ENCODE results near the gene HBD. TPM values are rescaled to one million over a fixed set of nuclear protein-coding genes. Genes with fewer than 3 reads are reported as not detected.
"Not testable (repeated sequence)": the region's sequence is repeated elsewhere in the genome, so short reads cannot be mapped to it uniquely, and the experiment has no call there.

HBD gene
- total and polyA plus RNA-seq, 2 donors (not counting 1 experiment from before 2014, with no cell fraction given), result not detected

- Histone ChIP-seq H3K27me3 (replicated peaks in 1 of 4; ENCODE audit: control extremely low read depth in 1 of 4, control insufficient read depth in 3 of 4, insufficient read depth in 4 of 4, low read length in 3 of 4) (no peaks in the 10 kb centered on the region), H2AFZ (ENCODE audit: insufficient read depth, low read depth, low read length, poor library complexity, severe bottlenecking) (no peak overlapping the region), H3K4me3 (ENCODE audit: control extremely low read depth in 1 of 5, extremely low read depth in 1 of 5, insufficient read depth in 1 of 5, low read depth in 2 of 5, low read length in 4 of 5) (no peak overlapping the region), H4K20me1 (ENCODE audit: control insufficient read depth, insufficient read depth, low read length, poor library complexity, severe bottlenecking) (no peaks in the 10 kb centered on the region), H3K4me2 (replicated peaks; ENCODE audit: low read depth, low read length, poor library complexity, severe bottlenecking) (no peak overlapping the region), H3K27ac (ENCODE audit: low read length in 2 of 2) (no peak overlapping the region), H3K36me3 (replicated peaks in 1 of 2; ENCODE audit: control extremely low read depth in 1 of 2, control insufficient read depth in 1 of 2, extremely low read depth in 1 of 2, insufficient read depth in 2 of 2, low read length in 1 of 2) (no peaks in the 10 kb centered on the region), H3K9me3 (ENCODE audit: control extremely low read depth in 1 of 3, control insufficient read depth in 2 of 3, insufficient read depth in 1 of 3, low read length in 2 of 3) (peaks cover 0 to 5% (median 0%) of the 10 kb centered on the region in 3 donors), H3K4me1 (ENCODE audit: control insufficient read depth in 2 of 2, insufficient read depth in 2 of 2, low read length in 2 of 2) (no peaks in the 10 kb centered on the region), H3K79me2 (ENCODE audit: control insufficient read depth, insufficient read depth, low read length) (no peaks in the 10 kb centered on the region), H3K9ac (ENCODE audit: low read length) (no peak overlapping the region)
- ATAC-seq (ENCODE audit: low read depth), result no peak
- ChIA-PET CTCF (no interaction called here), POLR2A (no interaction called here)
- peaks cover 16% of the 10 kb centered on the region for H3K27me3 Mint-ChIP-seq
- no peaks in the 10 kb centered on the region for H3K4me1 Mint-ChIP-seq
- no peak for DNase-seq
- H3K4me3 Mint-ChIP-seq, result no peak overlapping the region
- intact Hi-C loops (cut with micrococcal nuclease), result no loop called here
- no peak for TF ChIP-seq EZH2 (IDR thresholded peaks at IDR 0.05; ENCODE audit: borderline replicate concordance, insufficient read depth, low read depth, low read length, poor library complexity, severe bottlenecking)
- TF ChIP-seq CTCF (IDR thresholded peaks at IDR 0.05), result no peak
- no peak overlapping the region for H3K27ac Mint-ChIP-seq
- 91% methylated on average over 6 of the region's 7 CpGs for WGBS (ENCODE audit: insufficient coverage)
- H3K9me3 Mint-ChIP-seq (ENCODE audit: insufficient read depth), result peaks cover 12% of the 10 kb centered on the region
Observed at GRCh38 chr11:5258543-5259262, 24.4 kb upstream of the HBD start.

GRCh38 chr11:5257296-5257695, 23.0 kb upstream of the HBD start:
- H3K4me3 ChIP-seq (ENCODE audit: control extremely low read depth in 1 of 5, extremely low read depth in 1 of 5, insufficient read depth in 1 of 5, low read depth in 2 of 5, low read length in 4 of 5), result no peak overlapping the region
- H3K79me2 ChIP-seq (ENCODE audit: control insufficient read depth, insufficient read depth, low read length), result no peaks in the 10 kb centered on the region
- no peak for DNase-seq
- H3K4me3 Mint-ChIP-seq, result no peak overlapping the region
- TF ChIP-seq EZH2 (IDR thresholded peaks at IDR 0.05; ENCODE audit: borderline replicate concordance, insufficient read depth, low read depth, low read length, poor library complexity, severe bottlenecking) (no peak), CTCF (IDR thresholded peaks at IDR 0.05) (no peak)
- H3K27ac ChIP-seq (ENCODE audit: low read length in 2 of 2), result no peak overlapping the region
- H3K4me1 ChIP-seq (ENCODE audit: control insufficient read depth in 2 of 2, insufficient read depth in 2 of 2, low read length in 2 of 2), result no peaks in the 10 kb centered on the region
- ATAC-seq (ENCODE audit: low read depth), result no peak
- H3K4me2 ChIP-seq (replicated peaks; ENCODE audit: low read depth, low read length, poor library complexity, severe bottlenecking), result no peak overlapping the region
- 83% methylated on average over 1 of the region's 2 CpGs for WGBS (ENCODE audit: insufficient coverage)
- no peaks in the 10 kb centered on the region for H3K36me3 ChIP-seq (replicated peaks in 1 of 2; ENCODE audit: control extremely low read depth in 1 of 2, control insufficient read depth in 1 of 2, extremely low read depth in 1 of 2, insufficient read depth in 2 of 2, low read length in 1 of 2)
- ChIA-PET CTCF (no interaction called here), POLR2A (no interaction called here)
- intact Hi-C loops (cut with micrococcal nuclease), result no loop called here
- no peak overlapping the region for H3K9ac ChIP-seq (ENCODE audit: low read length)
- peaks cover 20% of the 10 kb centered on the region for H3K27me3 Mint-ChIP-seq
- no peaks in the 10 kb centered on the region for H3K4me1 Mint-ChIP-seq
- no peaks in the 10 kb centered on the region for H4K20me1 ChIP-seq (ENCODE audit: control insufficient read depth, insufficient read depth, low read length, poor library complexity, severe bottlenecking)
- H3K27me3 ChIP-seq (replicated peaks in 1 of 4; ENCODE audit: control extremely low read depth in 1 of 4, control insufficient read depth in 3 of 4, insufficient read depth in 4 of 4, low read length in 3 of 4), result no peaks in the 10 kb centered on the region
- no peak overlapping the region for H2AFZ ChIP-seq (ENCODE audit: insufficient read depth, low read depth, low read length, poor library complexity, severe bottlenecking)
- H3K9me3 Mint-ChIP-seq (ENCODE audit: insufficient read depth), result peaks cover 12% of the 10 kb centered on the region
- H3K27ac Mint-ChIP-seq, result no peak overlapping the region
- peaks cover 0 to 5% (median 0%) of the 10 kb centered on the region in 3 donors for H3K9me3 ChIP-seq (ENCODE audit: control extremely low read depth in 1 of 3, control insufficient read depth in 2 of 3, insufficient read depth in 1 of 3, low read length in 2 of 3)

GRCh38 chr11:5254646-5255413, 20.5 kb upstream of the HBD start, which contains the start of gene HBG2:
Gene HBG2, minus strand, starts transcription at chr11:5254781. Its CDS starts 53 bp downstream, at chr11:5254728.
- WGBS (ENCODE audit: insufficient coverage), result no CpG with 5 or more reads among the region's 9 CpGs
- H3K4me3 ChIP-seq (ENCODE audit: control extremely low read depth in 1 of 5, extremely low read depth in 1 of 5, insufficient read depth in 1 of 5, low read depth in 2 of 5, low read length in 4 of 5); intact Hi-C loops (cut with micrococcal nuclease); H3K36me3 ChIP-seq (replicated peaks in 1 of 2; ENCODE audit: control extremely low read depth in 1 of 2, control insufficient read depth in 1 of 2, extremely low read depth in 1 of 2, insufficient read depth in 2 of 2, low read length in 1 of 2); H3K9ac ChIP-seq (ENCODE audit: low read length); H3K27ac Mint-ChIP-seq; H4K20me1 ChIP-seq (ENCODE audit: control insufficient read depth, insufficient read depth, low read length, poor library complexity, severe bottlenecking); H3K4me1 Mint-ChIP-seq; H3K9me3 Mint-ChIP-seq (ENCODE audit: insufficient read depth); ATAC-seq (ENCODE audit: low read depth); H3K27me3 ChIP-seq (replicated peaks in 1 of 4; ENCODE audit: control extremely low read depth in 1 of 4, control insufficient read depth in 3 of 4, insufficient read depth in 4 of 4, low read length in 3 of 4); H3K27ac ChIP-seq (ENCODE audit: low read length in 2 of 2); CTCF ChIA-PET; H3K4me3 Mint-ChIP-seq; H3K4me1 ChIP-seq (ENCODE audit: control insufficient read depth in 2 of 2, insufficient read depth in 2 of 2, low read length in 2 of 2); H2AFZ ChIP-seq (ENCODE audit: insufficient read depth, low read depth, low read length, poor library complexity, severe bottlenecking); DNase-seq; POLR2A ChIA-PET; H3K4me2 ChIP-seq (replicated peaks; ENCODE audit: low read depth, low read length, poor library complexity, severe bottlenecking); H3K79me2 ChIP-seq (ENCODE audit: control insufficient read depth, insufficient read depth, low read length); H3K9me3 ChIP-seq (ENCODE audit: control extremely low read depth in 1 of 3, control insufficient read depth in 2 of 3, insufficient read depth in 1 of 3, low read length in 2 of 3): not testable (repeated sequence)
- peaks cover 18% of the 10 kb centered on the region for H3K27me3 Mint-ChIP-seq
